Stimulated activated CD8-positive, alpha-beta memory T cell treated with anti-CD3 and anti-CD28 coated beads, Interleukin-12 subunit alpha, Interleukin-12 subunit beta, amount 100 ng/mL, for 4 hours (primary cell): ENCODE data around the gene SPRED2.
A peak's percentile ranks its signal among the peaks of the same experiment; 100 is the strongest.

Experiments used
- DNase-seq: peaks from one replicate; pipeline ENCODE4 v3.0.0-alpha.2; 2020; ENCODE audit warnings: low read depth

Gene SPRED2

GRCh38 chr2:65309699-65310098 is 122.7 kb downstream of the SPRED2 start:
- no peak for DNase-seq

GRCh38 chr2:65305934-65306333 is 126.5 kb downstream of the SPRED2 start:
- DNase-seq, result no peak

GRCh38 chr2:65300761-65301711 is 131.4 kb downstream of the SPRED2 start:
- peak; percentile 58 for DNase-seq

- DNase-seq, result no peak
Measured at GRCh38 chr2:65300134-65300760, 132.2 kb downstream of the SPRED2 start.

- peak; percentile 16 for DNase-seq
Measured at GRCh38 chr2:65299246-65299645, 133.2 kb downstream of the SPRED2 start.

- no peak for DNase-seq
Measured at GRCh38 chr2:65298089-65298488, 134.3 kb downstream of the SPRED2 start.

- no peak for DNase-seq
Measured at GRCh38 chr2:65297544-65297943, 134.9 kb downstream of the SPRED2 start.

- no peak for DNase-seq
Measured at GRCh38 chr2:65296971-65297370, 135.4 kb downstream of the SPRED2 start.

- no peak for DNase-seq
Measured at GRCh38 chr2:65294701-65295100, 137.7 kb downstream of the SPRED2 start.

- no peak for DNase-seq
Measured at GRCh38 chr2:65294136-65294535, 138.3 kb downstream of the SPRED2 start.

GRCh38 chr2:65293376-65293775 is 139.0 kb downstream of the SPRED2 start:
- no peak for DNase-seq

- no peak for DNase-seq
Measured at GRCh38 chr2:65292461-65293011, 139.9 kb downstream of the SPRED2 start.

- no peak for DNase-seq
Measured at GRCh38 chr2:65292106-65292400, 140.3 kb downstream of the SPRED2 start.

- no peak for DNase-seq
Measured at GRCh38 chr2:65291216-65292105, 140.9 kb downstream of the SPRED2 start.

- DNase-seq, result no peak
Measured at GRCh38 chr2:65287364-65287763, 145.0 kb downstream of the SPRED2 start.

GRCh38 chr2:65282477-65283053 is 149.8 kb downstream of the SPRED2 start:
- DNase-seq, result no peak

- no peak for DNase-seq
Measured at GRCh38 chr2:65281627-65282351, 150.6 kb downstream of the SPRED2 start.

- DNase-seq, result no peak
Measured at GRCh38 chr2:65279756-65280155, 152.6 kb downstream of the SPRED2 start.

GRCh38 chr2:65278531-65278981 is 153.8 kb downstream of the SPRED2 start:
- no peak for DNase-seq

GRCh38 chr2:65277791-65278483 is 154.5 kb downstream of the SPRED2 start:
- no peak for DNase-seq
